ENCODE measurements around the gene PPP1CB. TPM values are rescaled to one million over a fixed set of nuclear protein-coding genes. Genes with fewer than 3 reads are reported as not detected.

Gene PPP1CB
- total and polyA plus RNA-seq, 12 donors: 46.7 to 272 (median 190) TPM

GRCh38 chr2:28833740-28834470 lies 82.3 kb downstream of the PPP1CB start:
- Histone ChIP-seq H3K4me1 (replicated peaks in 1 of 2) (no peaks in the 10 kb centered on the region), H3K27me3 (no peaks in the 10 kb centered on the region), H3K27ac (no peak overlapping the region), H3K36me3 (replicated peaks in 1 of 2) (no peaks in the 10 kb centered on the region), H3K9me3 (replicated peaks in 1 of 3) (no peaks in the 10 kb centered on the region), H3K4me3 (no peak overlapping the region)
- DNase-seq: no peak
- 87 to 91% (median 88%) methylated on average over 2 of the region's 2 CpGs for WGBS, 4 donors
- intact Hi-C loops (cut with DNase I): no loop called here
- TF ChIP-seq POLR2A (IDR thresholded peaks at IDR 0.05) (no peak), CTCF (IDR thresholded peaks at IDR 0.05) (no peak)

GRCh38 chr2:28835781-28836180 lies 84.2 kb downstream of the PPP1CB start:
- Histone ChIP-seq H3K27ac (no peak overlapping the region), H3K36me3 (replicated peaks in 1 of 2) (no peaks in the 10 kb centered on the region), H3K27me3 (no peaks in the 10 kb centered on the region), H3K4me1 (replicated peaks in 1 of 2) (no peaks in the 10 kb centered on the region), H3K4me3 (no peak overlapping the region), H3K9me3 (replicated peaks in 1 of 3) (no peaks in the 10 kb centered on the region)
- no peak for TF ChIP-seq CTCF (IDR thresholded peaks at IDR 0.05)
- TF ChIP-seq POLR2A (IDR thresholded peaks at IDR 0.05): no peak
- 37 to 53% (median 48%) methylated on average over 2 of the region's 2 CpGs for WGBS, 4 donors
- DNase-seq: no peak
- intact Hi-C loops (cut with DNase I): no loop called here

- Histone ChIP-seq H3K27ac (no peak overlapping the region), H3K4me1 (replicated peaks in 1 of 2) (no peaks in the 10 kb centered on the region), H3K4me3 (no peak overlapping the region), H3K27me3 (no peaks in the 10 kb centered on the region), H3K9me3 (replicated peaks in 1 of 3) (no peaks in the 10 kb centered on the region), H3K36me3 (replicated peaks in 1 of 2) (no peaks in the 10 kb centered on the region)
- WGBS, 4 donors: 92 to 97% (median 95%) methylated on average over 2 of the region's 2 CpGs
- TF ChIP-seq CTCF (IDR thresholded peaks at IDR 0.05) (no peak), POLR2A (IDR thresholded peaks at IDR 0.05) (no peak)
- DNase-seq: no peak
- intact Hi-C loops (cut with DNase I): no loop called here
Measured at GRCh38 chr2:28838971-28839370, 87.3 kb downstream of the PPP1CB start.

GRCh38 chr2:28842042-28842441 lies 90.4 kb downstream of the PPP1CB start:
- Histone ChIP-seq H3K36me3 (replicated peaks in 1 of 2) (no peaks in the 10 kb centered on the region), H3K4me3 (no peak overlapping the region), H3K9me3 (replicated peaks in 1 of 3) (no peaks in the 10 kb centered on the region), H3K4me1 (replicated peaks in 1 of 2) (no peaks in the 10 kb centered on the region), H3K27me3 (no peaks in the 10 kb centered on the region), H3K27ac (no peak overlapping the region)
- intact Hi-C loops (cut with DNase I): no loop called here
- WGBS, 4 donors: 59 to 63% (median 61%) methylated on average over 3 of the region's 3 CpGs
- no peak for DNase-seq
- TF ChIP-seq POLR2A (IDR thresholded peaks at IDR 0.05) (no peak), CTCF (IDR thresholded peaks at IDR 0.05) (no peak)

Other genes with a start within 250 kb of the PPP1CB start
- 1 to 10 TPM in 1 of 9 donors, under 1 TPM in 6, not detected in 2; 0.26 to 1.7 (median 0.30) TPM for gene SPDYA, start 59.0 kb downstream of the PPP1CB start, total RNA-seq
- 1 to 10 TPM in 1 of 3 donors, under 1 TPM in 2; 0.13 to 1.9 (median 0.24) TPM for gene SPDYA, start 59.0 kb downstream of the PPP1CB start, polyA plus RNA-seq
- 10 to 100 TPM in 8 of 9 donors, 1 to 10 TPM in 1; 8.9 to 29.6 (median 16.3) TPM for gene TRMT61B, start 118.5 kb downstream of the PPP1CB start, total RNA-seq
- 10 to 100 TPM; 25.5 to 52.7 (median 37.7) TPM for gene TRMT61B, start 118.5 kb downstream of the PPP1CB start, polyA plus RNA-seq
- gene WDR43, start 142.8 kb downstream of the PPP1CB start, total RNA-seq: 10 to 100 TPM; 11.5 to 69.8 (median 32.4) TPM
- 10 to 100 TPM in 1 of 3 donors, 1 to 10 TPM in 2; 7.2 to 56.8 (median 9.9) TPM for gene WDR43, start 142.8 kb downstream of the PPP1CB start, polyA plus RNA-seq
- 1 to 10 TPM in 4 of 9 donors, under 1 TPM in 5; under 0.01 to 5.3 (median 0.96) TPM for gene TOGARAM2, start 229.5 kb downstream of the PPP1CB start, total RNA-seq
- 10 to 100 TPM in 1 of 3 donors, 1 to 10 TPM in 1, under 1 TPM in 1; 0.16 to 26.4 (median 7.5) TPM for gene TOGARAM2, start 229.5 kb downstream of the PPP1CB start, polyA plus RNA-seq

Measured in adrenal gland (tissue), 12 donors.